NCI-H2196 treated with DMSO at 0.1 percent for 48 hours (cell line): ENCODE measurements around the gene NUDC.
"Not testable (repeated sequence)": the region's sequence is repeated elsewhere in the genome, so short reads cannot be mapped to it uniquely, and the experiment has no call there.

Source experiments
- DNase-seq: peaks from one replicate; lab custom pipeline; 2025; ENCODE audit not compliant: unreplicated experiment; lab: John Stamatoyannopoulos, UW

Gene NUDC

DNA sequence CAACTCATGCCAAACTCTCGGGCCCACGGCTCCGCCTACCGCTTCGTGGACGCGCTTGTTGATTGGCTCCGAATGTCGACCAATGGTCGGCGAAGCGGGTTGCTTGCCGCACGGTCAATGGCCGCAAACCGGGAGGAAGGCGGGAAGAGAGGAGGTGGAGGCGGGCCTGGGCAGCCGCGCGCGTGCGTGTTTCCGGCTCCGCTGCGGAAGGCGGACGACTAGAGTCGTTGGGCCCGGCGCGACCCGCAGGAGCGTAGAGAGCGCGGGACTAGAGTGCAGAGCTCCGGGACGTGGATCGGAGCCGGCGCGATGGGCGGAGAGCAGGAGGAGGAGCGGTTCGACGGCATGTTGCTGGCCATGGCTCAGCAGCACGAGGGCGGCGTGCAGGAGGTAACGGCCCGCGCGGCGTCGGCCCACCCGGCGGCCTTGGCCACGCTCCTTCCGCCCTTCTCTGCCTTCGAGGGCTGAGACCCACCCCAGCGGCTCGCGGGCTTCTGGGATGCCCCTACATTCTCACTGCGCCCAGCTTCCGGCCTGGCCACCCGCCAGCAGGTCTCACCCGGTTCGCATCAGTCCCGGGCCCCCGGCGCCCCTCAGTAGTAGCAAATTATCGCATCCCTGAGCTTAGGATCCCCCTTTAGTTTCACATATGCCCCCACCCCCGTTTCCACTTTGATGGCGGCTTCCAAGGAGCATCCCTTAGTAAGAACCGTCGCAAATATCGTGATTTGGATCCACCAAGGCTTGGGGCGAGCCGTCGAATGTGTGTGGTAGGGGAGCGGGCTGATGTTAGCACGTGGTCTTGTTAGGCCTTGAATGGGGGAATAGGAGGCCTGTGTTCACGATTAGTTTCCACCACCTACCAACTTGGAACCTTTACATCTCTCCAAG lies at the start of gene NUDC:
TSS of gene NUDC (plus strand) at position 204 of the 891 bp plus-strand sequence. CDS start at position 310, 106 bp downstream.
- peak; percentile 97 for DNase-seq

DNA sequence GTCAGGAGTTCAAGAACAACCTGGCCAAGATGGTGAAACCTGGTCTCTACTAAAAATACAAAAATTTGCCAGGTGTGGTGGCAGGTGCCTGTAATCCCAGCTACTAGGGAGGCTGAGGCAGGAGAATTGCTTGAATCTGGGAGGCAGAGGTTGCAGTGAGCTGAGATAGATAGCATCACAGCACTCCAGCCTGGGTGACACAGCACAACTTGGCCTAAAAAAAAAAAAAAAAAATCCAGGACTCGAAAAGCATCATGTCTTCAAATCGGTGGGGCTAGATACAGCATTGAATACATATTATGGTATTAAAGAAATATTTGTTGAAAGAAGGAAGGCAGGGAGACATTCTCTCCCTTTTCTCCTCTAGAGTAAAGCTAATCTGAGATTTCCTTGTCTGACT lies 48.4 kb upstream of the NUDC start:
- DNase-seq: not testable (repeated sequence)

DNA sequence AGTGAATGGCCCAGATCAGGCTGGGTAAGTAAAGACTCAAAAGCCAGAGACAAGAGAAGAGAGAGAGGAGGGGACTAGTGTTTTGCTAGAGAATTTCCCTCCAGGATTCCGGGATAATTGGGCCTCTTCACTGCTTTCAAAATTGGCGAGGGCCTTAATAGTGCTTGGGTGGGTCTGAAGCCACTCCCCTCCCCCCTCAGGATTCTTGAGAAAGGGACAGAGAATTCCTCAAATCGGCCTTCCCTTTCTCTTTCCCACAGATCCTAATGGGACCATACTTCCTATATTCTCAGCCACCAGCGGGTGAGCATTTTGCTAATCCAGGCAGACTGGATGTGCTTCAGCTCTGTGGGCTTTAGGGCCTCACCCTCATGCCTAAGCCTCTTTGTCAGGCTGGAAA lies 46.6 kb upstream of the NUDC start:
- DNase-seq: no peak

DNA sequence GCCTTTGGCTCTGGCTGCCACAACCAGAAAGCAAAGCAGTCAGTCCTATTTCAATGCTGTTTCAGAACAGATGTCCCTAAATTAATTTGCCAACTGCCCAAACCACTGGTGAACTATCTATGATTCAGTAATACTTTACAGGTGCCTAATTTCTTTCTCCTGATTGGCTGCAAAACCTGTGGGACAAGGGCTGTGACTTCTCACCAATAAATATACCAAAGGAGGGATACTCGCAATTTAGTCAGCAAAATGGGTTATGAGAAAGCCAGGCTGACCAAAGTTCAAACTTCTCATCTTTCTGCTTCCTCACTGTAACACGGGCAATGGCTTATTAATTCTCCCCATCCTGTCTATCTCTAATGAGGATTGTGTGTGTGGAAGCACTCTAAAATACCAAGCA lies 44.2 kb upstream of the NUDC start:
- DNase-seq: no peak

DNA sequence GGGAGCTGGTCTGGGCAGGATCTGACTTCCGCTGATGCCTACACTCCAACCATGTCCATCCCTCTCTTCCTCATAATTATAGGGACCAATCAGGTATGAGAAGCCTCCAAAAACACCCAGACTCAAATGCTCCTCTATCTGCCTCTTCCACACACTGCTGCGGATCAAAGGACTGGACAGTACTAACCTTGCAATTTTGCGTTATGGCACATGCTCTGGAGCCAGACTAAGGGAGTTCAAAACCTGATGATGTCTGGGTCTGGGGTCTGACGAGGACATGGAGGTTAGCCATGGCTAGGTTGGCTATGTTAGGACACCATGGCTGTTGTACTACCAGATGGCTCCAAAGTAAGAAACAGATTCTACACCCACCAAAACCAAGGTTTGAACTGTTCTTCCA lies 41.8 kb upstream of the NUDC start:
- DNase-seq: no peak

DNA sequence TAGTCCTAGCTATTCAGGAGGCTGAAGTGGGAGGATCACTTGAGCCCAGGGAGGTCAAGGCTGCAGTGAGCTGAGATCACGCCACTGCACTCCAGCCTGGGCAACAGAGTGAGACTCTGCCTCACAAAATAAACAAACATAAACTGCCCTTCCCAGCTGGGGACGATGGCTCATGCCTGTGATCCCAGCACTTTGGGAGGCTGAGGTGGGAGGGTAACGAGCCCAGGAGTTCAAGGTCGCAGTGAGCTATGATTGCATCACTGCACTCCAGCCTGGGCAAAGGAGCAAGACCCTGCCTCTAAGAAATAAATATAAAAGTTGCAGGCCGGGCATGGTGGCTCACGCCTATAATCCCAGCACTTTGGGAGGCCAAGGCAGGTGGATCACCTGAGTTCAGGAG lies 39.9 kb upstream of the NUDC start:
- not testable (repeated sequence) for DNase-seq

DNA sequence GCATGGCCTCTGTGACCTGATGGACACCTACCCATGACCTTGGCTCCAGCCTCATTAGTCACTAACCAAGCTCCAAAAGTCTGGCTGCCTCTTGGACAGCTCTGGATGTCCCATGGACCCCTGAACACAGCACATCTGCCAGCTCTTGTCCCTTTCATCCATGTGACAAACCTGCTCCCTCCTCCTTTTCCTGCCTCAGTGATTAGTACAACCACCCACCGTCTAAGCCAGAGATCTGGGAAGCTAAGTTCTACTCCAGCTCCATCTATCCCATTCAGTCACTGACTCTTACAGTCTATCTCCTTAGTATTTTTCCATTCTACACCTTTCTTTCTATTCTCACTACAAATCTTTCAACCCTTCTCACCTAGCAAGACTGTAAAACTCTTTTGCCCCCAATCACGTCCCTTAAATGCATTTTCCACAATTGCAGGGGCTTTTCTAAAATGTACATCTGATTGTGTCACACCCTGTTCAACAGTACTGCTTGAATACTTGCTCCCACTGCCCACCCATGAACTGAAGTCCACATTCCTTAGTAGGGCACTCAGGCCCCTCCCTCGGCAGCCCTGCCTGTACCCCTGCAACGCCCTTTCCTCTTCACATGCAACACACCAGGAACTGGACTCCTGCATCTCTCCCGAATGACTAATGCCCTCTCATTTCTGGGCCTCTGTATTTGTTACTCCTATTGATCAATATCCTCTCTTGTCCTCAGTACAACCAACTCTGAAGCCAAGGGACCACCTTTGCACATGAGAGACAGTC lies 38.7 kb upstream of the NUDC start:
- no peak for DNase-seq

DNA sequence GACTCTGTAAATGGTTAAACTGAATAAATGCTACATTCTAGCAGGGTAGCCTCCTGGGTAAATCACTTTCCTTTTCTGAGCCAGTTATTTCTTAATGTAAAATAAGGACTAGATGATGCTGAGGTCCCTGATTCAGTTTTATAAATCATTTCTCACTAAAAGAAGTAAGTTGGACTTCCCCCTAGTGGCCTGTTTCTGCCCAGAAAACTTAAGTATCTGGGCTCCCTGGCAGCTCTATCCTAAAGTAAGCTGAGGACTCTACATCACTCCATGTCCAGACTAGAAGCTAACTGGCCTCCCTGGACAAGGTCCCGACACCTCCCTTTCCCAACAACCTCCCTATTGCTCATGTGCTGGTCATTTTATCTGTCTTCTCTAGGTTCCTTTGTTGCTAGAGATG lies 34.4 kb upstream of the NUDC start:
- no peak for DNase-seq

DNA sequence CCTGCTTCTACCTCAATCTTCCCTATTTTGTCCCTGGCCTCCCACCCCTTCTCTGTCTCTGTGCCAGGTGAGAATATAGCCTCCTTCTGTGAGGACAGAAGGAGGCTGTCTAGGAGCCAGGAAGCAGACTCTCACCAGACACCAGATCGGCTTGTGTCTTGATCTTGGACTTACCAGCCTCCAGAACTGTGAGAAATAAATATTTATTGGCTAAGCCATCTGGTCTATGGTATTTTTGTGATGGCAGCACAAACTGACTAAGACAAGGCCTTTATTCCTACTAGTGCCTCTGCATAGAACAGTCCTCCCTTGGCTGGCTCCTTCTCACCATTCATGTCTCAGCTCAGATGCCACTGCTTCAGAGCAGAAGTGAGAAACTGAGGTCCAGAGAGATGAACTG lies 33.3 kb upstream of the NUDC start:
- DNase-seq: no peak

DNA sequence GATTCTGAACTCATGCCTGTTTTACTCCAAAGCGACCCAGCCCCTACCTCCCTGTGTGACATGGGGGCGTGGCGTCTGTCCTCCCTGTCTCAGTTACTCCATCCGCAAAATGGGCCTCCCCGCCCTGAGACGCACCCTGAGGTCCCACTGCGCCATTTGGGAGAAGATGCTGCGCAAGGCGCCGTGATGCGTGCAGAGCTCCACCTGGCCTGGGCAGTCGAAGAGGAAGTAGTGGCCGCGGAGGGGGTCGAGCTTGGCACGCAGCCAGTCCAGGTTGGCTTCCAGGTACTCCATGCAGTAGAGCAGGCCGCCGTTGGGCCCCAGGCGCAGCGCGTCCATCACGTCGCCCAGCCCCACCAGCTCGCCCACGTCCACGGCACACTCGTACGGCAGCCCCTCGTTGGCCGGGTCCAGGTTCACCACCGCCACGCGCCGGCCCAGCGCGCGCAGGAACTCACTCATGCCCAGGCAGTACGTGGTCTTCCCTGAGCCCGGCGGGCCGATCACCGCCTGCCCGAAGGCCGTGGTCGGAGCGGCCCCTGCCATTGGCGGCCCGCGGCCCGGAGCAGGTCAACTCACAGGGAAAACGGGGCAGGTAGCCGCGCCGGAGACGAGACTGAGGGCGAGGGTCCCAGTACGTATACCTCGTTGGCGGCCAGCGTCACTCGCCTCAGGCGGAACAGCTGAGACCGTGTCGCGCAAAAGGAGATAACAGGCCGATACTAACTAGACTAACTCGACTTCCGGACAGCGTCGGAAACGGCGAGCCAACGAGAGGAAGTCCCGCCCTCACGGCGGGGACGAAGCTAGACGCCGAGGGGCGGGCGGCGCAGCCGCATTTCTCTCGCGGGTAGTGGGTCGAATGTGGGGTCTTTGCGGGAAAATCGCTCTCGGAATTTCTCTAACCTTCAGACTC lies 31.7 kb upstream of the NUDC start, which contains the start of gene GPN2:
TSS of gene GPN2 (minus strand) at position 733 of the 916 bp plus-strand sequence. CDS start at position 546, 187 bp downstream.
- DNase-seq: peak; percentile 71

DNA sequence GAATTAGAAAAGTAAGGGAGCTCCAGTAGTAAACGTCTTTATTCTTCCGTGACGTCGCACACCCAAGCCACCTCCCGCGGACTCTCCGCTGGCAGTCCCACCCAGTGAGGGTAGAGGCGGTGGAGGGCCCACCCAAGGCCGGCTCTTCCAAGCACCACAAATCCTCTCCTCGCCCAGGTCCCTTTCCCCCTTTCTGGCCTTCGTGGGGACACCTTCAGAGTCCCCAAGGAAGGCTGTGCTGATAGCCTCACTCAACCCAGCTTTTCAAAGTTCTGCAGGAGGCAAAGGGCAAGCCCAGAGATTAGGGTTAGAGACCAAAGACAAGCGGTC lies 31.1 kb upstream of the NUDC start:
- DNase-seq: no peak

DNA sequence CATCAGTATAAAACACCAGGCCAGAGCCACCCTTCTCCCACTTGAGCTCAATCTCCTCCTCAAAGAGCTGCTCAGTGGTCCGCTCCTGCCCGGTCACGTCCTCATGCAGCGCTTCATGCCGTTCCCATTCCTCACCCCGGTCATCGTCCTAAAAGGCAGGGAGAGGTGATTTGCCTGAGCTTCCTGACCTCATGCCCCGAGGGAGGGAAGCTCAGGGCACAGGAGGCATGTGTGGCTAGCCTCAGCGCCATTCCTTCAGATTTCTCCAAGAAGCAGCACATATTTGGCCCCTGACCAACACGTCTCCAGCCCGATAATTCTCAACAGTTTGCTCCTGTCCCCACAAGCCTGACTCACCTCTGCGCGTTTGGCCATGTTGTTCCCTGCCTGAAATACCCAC lies 27.3 kb upstream of the NUDC start:
- DNase-seq: no peak

DNA sequence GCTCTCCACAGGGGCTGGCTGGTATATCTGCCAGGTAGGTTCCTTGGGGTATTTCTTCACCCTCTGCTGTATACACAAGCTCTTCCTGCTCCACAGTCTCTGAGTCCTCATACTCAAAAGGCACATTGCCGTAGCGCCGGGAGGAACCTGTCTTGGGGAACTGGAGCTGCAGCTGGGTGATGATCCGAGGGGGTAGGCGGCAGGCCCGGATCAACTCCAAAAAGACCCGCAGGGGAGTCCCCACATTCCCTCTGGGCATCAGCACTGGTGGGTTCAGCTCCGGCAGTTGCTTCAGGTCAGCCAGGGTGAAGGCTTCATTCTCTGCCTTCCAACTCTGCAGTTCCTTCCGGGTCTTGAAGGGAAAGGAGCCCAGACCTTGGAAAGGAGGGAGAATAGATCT lies 24.2 kb upstream of the NUDC start:
- no peak for DNase-seq

DNA sequence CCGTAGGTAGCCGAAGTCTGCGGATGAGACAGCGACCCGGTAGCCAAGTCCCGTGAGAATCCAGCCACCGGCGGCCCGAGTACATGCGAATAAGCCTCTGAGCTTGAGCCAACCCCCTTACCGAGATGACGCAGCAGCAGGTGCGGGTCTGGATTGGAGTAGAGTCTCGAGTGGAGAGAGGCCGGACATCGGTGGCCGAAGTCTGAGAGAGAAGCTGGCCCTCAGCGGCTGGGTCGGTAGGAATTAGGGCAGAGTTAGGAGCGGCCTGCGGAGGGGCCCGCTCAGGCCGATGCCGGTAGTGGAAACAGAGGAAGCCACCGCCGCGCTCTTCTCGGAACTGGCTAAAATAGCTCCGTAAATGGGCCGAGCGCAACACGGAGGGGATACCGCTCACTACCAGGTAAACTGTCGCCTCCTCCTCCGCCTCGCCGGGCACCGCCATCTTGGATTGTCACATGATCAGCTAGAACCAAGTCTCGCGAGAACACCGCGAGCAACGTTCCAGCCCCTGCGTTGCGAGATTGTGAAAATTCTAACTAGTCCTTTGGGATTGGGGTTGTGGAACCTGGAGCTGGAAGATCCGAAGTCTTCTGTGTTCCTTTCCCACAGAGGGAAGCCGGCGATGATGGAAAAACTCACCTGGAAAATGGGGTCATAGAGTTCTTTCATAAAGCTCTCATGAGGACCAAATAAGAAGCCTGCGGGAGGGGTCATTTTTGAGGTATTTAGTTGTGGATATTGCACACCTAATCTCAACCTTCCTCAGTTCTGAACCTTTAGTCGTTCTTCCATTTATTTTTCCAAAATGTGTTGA lies 21.3 kb upstream of the NUDC start, which contains the start of gene GPATCH3:
TSS of gene GPATCH3 (minus strand) at position 467 of the 814 bp plus-strand sequence. CDS start at position 442, 25 bp downstream.
- peak; percentile 75 for DNase-seq

DNA sequence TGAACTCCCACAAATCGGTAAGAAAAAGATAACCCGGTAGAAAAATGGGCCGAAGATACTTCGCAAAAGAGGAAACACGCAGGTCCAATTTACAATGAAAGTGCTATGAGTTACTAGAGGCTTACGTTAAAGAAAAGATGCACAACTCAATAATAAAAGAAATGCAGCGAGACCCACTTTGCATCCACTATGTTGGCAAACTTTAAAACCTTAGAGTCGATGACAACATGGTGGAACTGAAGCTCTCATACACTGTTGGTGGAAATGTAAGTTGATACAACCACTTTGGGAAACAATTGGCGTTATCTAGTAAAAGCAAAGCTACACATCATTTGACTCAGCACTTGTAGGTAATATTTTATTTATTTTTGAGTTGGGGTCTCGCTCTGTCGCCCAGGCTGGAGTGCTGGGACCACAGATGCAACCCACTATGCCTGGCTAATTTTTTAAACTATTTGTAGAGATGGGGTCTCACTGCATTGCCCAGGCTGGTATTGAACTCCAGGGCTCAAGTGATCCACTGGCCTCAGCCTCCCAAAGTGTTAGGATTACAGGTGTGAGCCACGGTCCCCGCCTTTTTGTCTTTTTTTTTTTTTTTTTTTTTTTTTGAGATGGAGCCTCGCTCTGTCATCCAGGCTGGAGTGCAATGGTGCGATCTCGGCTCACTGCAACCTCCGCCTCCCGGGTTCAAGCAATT lies 20.6 kb upstream of the NUDC start:
- no peak for DNase-seq

DNA sequence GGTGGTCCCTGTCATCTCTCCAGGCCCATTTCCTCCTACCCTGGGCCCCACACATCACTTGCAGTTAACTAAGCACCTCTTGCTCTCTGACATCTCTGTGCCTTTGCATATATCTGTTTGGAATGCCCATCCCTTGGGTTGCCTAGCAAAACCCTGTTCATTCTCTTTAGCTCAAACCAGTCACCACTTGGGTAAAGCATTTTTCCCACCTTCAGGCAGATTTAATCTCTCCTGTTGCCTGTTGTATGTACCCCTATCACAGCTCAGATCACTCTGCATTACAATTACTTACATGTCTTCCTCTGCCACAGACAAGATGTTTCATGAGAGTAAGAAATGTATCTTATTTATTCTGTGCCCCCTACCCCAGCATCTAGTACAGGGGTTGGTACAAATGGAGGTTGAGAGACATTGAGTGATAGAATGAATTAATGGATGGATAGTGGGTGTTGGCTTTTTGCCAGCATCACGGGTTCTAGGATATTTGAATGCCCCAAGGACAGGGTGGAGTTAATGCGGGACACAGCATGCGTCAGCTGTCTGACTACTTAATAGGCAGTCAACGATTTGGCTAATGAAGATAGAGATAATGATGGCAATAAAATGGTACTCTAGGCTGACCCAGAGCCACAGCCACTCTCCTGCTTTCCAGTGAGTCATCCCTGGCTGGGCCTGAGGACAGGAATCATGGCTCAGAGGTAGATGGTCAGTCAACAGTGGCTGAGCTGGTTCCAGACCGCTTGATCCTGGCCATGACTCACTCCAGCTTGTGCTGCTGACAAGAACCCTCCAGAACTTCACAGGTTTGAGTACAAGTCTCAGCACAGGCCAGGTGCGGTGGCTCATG lies 14.2 kb upstream of the NUDC start:
- DNase-seq: peak; percentile 85

DNA sequence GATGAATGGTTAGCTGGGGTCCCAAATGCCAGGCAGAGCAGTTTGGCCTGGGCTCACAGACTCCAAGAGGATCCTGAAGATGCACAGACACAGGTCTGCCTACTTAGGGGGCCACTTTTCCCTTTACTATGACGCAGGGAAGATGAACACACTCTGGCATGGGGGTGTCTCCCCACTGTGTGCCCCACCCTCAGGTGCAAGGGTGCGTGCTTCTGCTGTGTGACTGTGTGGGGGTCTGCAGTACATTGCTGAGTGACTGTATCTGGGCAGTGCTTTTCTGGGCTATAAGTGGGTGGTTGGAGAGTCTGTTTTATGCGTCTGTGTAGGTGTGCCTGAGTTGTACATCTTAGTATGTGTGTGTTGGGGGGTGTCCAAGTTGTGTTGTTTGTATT lies 11.6 kb upstream of the NUDC start:
- DNase-seq: no peak

DNA sequence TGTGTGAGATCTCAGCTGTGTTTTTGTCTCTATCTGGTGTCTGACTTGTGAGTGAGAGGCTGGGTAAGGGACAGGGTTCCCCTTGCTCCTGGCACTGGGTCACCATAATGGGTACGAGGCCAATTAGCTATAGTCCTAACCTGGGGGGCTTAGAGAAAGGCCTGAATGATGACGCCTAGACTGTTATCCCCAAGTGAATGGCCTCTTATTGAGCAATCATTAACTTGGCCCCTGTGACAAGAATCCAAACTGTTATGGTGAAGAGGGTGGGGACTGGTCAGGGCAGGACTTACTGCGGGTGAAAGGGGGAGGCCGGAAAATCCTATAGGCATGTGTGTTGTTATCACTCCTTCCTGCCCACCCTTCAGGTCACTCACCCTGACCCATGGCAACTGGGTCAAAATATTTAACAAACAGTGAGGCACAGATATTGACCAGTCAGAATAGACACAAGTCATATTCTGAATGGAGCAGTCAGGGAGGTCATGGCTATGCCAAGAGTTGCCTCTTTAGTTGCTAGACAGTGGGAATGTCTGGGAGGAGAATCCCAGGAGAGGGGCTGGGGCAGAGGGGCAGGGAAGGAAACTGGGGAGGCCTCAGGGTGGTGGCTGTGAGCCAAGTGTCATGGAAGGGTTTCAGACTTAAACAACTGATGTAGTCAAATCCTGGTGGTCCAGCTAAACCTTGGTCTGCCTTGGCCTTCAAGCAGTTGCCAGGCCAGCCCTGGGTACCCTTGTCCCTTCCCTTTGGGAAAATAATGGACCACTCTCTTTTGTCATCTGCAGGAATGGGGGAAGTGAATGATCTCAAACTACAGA lies 11.0 kb upstream of the NUDC start:
- no peak for DNase-seq
